Daoy (cell line): Measurements from ENCODE around the gene SYT17. TPM values are rescaled to one million over a fixed set of nuclear protein-coding genes. Genes with fewer than 3 reads are reported as not detected.

Source experiments
- DNase-seq: peaks from one replicate; pipeline ENCODE4 v3.0.0-alpha.2; 2015; ENCODE audit warnings: low read depth
- total RNA-seq: library from RNA; depleted of rRNA; stranded (reverse); fragments of >200 nt; shearing (Covaris generic); gene quantifications from 2 replicates; pipeline ENCODE4 v1.2.3, GENCODE V29; 2014

Gene SYT17
- total RNA-seq, 1 experiment from 2014 or later: 3.8 TPM

DNA sequence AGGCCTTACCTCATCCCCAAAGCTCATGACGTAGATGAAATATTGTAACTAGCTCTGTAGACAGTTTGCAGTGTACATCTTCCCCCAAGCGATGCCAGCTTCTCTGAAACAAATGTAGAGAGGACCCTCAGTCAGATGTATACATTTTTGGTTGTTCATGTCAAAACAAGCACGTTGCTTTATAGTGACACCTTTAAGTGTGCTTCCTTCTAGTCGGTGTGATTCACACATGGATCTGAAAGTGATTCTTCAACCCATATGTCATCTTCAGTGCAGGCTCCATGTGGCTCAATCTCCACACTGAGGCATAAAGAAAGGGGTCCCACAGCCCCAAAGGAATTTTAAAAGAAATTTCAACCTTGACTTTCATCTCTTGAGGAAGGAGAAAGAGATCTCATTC lies 86.6 kb downstream of the SYT17 start:
- no peak for DNase-seq

DNA sequence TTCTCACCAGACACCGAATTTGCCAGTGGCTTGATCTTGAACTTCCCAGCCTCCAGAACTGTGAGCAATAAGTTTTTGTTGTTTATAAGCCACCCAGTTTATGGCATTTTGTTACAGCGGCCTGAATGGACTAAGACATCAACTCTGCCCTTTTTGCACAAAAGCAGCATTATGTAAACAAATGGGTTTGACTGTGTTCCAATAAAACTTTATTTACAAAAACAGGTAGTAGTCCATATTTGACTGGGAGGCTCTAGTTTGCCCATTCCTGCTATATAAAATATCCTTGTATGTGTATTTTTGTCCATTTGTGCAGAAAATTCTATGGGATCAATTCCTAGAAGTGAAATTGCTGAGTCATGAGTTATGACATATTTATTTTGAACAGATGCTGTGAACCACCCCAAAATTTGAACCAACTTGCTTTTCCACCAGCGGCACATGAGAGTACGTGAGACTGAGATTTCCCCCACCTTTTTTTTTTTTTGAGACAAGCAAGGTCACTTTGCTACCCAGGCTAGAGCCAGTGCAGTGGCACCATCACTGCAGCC lies 96.2 kb downstream of the SYT17 start:
- no peak for DNase-seq

DNA sequence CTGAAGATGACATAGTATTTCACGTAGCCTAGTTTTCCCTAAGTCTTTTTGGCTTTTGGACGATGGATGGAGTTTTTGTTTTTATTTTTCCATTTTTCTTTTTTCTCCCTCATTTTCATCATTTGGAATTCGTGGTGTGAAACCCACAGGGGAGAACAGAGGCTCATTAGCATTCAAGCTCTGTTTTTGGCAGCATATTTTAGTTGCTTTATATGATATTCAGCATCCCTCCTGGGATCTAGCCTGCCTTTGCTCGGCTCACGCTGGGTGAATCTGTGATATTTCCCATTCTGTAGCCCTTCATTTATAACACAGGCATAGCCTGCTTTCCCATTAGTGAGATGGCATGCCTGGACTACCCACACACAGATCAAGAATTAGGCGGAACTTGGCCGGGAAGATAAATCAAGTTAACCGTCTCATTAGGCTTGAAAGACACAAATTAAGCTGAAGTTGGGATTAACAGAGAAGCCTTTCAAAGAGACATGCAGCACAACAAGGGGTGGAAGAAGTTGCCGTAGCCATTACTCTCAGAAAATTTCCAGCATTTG lies 97.4 kb downstream of the SYT17 start:
- no peak for DNase-seq

DNA sequence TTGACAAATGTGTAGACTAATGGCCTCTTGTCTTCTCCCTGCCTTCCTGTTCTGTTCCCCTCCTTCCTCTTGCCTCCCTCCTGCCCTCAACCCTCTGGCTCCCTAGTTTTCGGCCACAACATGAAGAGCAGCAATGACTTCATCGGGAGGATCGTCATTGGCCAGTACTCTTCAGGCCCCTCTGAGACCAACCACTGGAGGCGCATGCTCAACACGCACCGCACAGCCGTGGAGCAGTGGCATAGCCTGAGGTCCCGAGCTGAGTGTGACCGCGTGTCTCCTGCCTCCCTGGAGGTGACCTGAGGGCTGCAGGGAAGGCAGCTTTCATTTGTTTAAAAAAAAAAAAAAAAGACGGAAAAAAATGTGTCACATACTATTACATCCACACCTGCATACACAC lies 98.7 kb downstream of the SYT17 start:
- no peak for DNase-seq

DNA sequence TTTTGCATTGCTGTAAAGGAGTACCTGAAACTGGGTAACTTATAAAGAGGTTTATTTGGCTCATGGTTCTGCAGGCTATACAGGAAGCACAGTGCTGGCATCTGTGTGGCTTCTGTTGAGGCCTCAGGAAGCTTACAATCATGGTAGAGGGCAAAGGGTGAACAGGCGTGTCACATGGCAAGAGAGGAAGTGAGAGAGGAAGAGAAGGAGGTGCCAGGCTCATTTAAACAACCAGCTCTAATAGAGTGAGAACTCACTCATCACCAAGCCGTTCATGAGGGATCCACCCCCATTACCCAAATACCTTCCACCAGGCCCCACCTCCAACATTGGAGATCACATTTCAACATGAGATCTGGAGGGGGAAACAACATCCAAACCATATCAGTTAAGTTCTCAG lies 101.1 kb downstream of the SYT17 start:
- DNase-seq: no peak

DNA sequence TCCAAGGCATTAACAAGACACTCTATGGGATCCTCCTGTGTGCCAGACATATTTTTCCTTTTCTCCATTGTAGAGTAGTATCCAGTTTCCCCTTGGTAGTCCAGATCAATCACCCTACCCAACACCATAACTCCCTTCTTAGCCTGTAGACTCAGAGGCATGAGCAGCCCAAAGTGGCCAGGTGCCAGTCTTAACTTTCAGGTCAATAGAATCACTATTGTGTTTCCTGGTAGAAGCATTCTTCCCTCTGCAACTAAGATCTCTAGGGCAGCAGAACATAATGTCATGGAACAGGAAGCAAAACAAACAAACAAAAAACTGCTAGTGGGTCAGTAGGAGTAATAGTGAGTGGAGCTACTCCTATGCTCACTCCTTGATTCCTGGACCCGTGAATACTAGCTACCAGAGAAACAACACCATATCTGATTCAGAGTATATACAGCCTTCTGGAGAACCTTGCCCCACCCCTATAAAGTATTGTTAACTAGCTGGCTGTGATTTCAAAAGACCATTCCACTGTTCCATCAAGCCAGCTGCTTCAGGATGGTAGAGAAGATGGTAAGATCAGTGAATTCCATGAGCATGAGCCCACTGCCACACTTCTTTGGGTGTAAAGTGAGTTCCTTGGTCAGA lies 106.2 kb downstream of the SYT17 start:
- no peak for DNase-seq

DNA sequence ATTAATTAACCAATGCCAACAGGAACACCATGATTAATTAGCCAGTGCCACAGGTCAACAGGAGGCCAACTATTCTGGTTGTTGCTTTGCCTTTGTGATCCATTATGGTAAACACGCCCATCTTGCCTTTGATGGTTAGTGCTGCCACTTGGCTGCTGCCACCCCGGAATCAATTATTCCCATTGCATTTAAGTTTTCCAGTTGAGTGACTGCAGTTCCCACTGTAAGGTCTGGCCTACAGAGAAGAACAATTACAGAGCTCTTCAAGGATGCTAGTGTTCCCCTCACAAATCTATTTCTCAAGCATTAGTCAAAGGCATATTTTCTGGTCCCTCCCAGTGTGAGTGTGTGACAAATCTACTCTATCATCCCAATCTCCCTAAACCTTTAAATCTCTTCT lies 110.4 kb downstream of the SYT17 start:
- DNase-seq: no peak

DNA sequence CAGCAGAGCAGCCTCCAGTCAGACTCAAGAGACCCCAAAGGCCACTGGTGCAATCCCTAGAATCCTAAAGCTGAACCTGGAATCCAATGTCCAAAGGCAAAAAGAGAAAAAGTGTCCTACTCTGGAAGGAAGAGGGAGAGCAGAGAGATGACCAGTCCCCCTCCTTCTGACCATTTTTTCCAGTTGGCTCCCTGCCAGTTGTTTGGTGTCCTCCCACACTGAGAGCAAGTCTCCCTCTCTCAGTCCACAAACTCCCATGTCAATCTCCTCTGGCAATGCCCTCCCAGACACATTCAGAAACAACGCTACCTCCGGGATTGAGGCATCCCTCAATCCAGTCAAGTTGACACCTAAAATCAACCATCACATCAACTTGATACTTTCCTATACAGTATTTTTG lies 113.2 kb downstream of the SYT17 start:
- DNase-seq: no peak

DNA sequence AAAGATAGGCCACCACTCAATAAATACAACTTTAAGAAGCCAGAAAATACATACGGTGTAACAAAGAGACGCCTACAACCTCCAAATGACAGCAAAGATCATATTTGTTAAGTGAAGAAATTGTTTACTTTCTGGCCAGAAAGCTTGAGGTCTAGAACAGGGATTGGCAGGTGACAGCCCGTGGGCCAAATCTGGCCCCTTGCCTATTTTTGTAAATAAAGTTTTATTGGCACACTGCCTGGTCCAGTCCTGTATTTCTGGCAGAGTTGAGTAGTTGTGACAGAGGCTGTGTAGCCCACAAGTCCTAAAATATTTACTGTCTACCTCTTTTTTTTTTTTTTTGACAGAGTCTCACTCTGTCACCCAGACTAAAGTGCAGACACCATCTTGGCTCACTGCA lies 114.1 kb downstream of the SYT17 start:
- no peak for DNase-seq

DNA sequence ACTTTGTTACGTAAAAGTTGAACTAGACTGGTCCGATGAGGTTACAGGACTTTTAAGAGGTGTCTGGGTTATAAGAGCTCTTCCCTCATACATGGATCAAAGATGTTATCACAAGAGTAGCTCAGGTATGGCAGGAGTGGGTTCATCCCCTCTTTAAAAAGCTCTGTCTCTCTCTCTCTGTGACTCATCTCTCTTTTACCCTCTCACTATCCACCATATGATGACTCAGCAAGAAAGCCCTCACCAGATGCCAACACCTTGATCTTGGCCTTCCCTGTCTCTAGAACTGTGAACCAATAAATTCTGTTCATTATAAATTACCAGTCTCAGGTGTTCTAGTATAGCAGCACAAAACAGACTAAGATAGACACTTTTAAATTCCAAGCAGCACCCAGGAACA lies 115.6 kb downstream of the SYT17 start:
- no peak for DNase-seq

DNA sequence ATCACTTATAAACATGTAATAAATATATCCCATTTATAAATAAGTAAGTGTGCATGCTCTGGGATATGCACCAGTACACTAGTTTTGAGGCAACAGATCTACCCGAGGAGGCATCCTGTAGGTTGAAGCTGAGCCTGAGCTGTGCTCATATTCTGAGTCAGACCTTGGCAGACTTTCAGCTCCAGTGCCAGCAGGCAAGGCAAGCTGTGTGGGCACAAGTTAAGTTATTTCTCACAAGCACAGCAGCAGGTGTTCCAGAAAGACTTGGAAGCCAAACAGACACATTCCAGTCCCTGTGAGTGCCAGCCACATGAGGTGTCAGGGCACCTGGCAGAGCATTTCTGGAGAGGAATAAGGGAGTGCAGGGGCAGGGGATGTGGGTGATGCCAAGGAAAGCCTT lies 116.2 kb downstream of the SYT17 start:
- peak; percentile 63 for DNase-seq

DNA sequence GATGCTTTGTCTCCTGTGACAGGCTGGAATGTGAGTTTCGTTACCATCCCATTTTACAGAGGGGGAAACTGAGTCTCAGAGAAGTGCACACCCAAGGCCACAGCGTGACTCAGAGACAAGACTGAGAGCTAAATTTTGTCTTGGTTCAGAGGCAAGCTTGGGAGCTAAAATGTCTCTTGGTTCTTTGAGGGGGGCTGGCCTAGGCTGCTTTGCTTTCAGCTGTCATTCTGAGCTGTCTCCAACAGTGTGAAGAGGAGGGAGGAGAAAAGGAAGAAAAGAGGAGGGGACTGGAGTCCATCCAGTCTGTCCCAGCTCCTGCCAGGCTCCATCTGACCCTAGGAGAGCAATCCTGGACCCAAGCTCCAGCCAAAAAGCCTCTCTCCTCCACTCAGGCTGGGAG lies 117.4 kb downstream of the SYT17 start, which contains the start of gene CLEC19A:
CLEC19A (plus strand) TSS at position 301 of the 400 bp plus-strand sequence. CDS start 121 bp downstream, outside the sequence.
- DNase-seq: no peak

DNA sequence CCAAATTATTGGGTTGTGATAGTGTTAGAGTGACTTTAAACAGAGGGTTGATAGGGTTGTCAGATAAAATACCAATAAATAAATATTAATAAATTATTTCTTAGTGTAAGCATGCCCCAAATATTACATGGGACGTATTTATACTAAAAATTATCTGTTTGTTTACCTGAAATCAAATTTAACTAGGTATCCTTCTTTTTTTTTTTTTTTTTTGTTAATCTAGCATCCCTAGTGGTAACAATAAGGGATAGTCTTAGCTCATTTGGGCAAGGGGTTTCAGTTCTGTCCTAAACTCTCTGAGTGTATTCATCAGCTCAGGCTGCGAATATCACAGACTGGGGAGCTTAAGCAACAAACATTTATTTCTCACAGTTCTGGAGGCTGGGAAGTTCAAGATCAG lies 118.8 kb downstream of the SYT17 start:
- DNase-seq: no peak

DNA sequence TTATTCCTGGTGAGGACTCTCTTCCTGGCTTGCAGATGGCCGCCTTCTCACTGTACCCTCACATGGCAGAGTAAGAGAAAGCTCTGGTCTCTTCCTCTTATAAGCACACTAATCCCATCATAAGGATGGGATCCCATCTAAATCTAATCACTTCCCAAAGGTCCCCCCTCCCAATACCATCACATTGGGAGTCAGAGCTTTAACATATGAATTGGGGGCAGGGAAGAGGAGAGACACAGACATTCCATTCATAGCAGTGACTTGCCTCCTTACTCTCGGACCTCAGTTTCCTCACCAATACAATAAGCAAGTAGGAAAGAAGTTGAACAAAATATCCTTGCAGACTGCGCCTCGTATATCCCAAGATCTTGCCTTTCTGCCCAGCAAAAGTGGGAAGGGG lies 119.2 kb downstream of the SYT17 start:
- no peak for DNase-seq

DNA sequence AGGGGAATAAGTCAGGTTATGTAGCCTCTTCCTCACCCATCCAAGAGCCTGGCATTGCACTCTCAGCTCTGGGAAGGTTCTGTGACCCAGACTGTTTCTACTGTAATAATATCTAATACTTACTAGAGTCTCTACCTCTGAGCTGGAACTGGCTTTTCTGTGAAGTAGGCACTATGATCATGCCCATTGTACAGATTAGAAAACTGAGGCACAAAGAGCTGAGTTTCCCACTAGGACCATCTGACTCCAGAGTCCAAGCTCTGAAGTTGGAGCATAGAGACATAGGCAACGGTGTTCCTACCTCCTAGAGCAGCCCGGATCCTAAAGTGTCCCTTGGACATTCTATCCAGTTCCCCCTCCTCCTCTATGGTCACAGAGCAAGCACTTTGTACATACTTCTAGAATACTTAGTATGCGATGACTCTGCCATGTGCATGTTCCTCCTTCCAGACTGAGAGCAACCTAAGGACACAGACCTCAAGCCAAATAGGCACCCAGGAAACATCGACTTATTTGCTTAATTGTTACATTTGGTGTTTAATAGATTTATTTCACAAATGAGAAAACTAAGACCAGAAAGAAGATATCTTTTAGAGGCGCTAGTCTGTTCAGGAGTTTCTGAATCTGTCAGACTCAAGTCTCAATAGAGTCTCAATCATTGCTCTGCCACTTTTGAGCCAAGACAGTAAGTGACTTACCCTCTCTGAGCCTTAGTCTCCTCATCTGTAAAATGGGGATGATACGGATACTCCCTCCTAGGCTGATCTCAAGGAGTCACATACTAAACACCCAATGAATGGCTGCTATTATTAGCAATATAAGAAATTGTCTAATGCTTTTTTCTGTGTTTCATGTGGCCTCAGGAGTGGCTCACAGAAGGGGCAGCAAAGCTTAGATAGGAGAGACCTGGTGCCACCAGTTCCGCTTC lies 121.1 kb downstream of the SYT17 start:
- DNase-seq: no peak

DNA sequence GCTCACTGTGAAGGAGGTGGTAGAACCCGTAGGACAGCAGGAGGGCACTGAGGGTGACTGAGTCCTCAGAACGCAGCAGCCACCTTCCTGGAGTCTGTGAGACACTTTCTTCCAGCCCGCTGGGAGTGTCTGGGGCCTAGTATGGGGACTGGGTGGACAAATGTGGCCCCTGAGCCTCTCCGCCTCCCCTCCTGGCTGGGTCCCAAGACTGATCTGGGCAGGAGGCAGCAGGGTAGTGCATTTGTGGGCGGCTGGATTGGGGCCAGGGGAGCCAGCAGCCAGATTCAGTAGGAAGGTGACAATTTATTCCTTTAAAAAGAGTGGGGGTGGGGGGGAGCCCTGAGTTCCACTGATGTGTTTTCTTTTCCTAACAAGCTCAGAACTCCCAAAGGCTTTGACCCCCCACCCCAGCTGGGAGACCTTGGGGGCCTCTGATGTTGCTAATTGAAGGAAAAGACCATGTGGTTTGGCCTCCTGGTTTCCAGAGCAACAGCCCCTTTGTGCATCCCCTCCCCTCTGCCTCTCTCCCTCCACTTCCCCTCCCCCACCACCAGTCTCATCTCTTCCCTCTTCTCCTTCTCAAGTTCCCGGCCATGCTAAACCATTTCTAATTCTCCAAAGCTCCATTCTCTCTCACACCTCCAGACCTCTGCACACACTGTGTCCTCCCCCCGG lies 121.9 kb downstream of the SYT17 start:
- DNase-seq: no peak

DNA sequence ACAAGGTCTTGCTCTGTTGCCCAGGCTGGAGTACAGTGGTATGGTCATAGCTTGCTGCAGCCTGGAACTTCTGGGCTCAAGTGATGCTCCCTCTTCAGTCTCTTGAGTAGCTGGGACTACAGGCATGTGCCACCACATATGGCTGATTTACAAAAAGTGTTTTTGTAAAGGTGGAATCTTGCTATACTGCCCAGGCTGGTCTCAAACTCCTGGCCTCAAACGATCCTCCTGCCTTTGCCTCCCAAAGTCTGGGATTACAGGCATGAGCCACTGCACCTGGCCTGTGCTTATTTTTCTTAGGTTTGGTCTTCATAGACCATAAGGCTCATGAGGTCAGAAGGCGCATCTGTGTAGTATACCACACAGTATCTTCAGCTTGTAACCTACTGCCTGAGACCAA lies 122.8 kb downstream of the SYT17 start:
- DNase-seq: no peak

DNA sequence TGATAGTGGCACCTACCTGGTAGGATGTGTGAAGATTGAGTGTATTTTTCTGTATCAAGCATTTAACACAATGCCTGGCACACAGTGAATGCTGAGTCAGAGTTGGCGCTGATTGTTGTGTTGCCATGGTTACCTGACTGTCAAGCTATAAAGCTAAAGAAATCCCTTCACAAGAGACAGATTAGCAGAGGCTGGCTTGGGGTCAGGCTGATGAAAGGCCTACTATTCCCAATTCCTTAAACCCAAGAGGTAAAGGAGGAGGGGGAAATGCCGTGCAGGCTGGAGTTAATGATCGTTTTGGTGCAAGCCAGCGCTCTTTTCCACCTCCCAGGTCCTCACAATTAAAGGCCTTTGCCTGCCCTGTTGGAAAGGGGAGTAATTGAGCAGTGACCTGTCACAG lies 123.4 kb downstream of the SYT17 start:
- DNase-seq: peak; percentile 25

DNA sequence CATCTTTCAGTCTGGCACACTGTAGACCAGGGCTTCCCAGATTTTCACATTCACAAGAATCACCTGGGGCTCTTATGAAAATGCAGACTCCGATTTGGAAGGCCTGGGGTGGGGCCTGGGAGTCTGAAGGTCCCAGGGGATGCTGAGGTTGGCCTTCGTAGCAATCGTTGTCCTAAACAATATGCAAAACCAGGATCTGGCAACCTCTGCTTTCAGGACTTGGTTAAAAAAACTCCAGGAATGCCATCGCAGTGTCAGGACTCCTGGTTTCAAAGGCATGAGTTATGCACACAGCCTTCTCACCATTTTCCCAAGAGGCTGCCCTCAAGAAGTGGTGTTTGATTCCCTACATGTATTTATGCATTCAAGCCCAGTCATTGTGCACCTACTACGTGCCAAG lies 124.1 kb downstream of the SYT17 start:
- DNase-seq: no peak

DNA sequence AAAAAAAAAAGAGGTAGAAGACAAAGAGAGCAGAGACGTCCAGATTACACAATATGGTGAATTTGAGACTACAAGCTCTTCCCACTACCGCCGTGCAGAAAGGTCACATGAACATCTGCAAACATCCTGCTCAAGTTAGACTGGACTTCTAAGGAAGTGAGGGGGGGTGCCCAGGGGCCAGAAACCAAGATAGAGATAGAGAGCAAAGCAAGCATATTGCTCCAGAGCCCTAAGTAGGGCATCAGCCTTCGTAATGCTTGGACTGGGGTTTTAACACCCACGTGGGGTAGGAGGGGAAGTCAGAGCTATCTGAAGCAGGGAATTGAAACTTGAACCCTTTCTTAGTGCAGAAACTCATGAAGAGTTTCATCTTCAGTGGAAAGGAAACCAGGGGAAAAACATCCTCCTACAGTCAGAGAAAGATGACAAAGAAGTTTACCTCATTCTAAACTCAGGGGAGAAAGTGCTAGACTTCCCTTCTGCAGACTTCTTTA lies 126.2 kb downstream of the SYT17 start:
- DNase-seq: peak; percentile 13

DNA sequence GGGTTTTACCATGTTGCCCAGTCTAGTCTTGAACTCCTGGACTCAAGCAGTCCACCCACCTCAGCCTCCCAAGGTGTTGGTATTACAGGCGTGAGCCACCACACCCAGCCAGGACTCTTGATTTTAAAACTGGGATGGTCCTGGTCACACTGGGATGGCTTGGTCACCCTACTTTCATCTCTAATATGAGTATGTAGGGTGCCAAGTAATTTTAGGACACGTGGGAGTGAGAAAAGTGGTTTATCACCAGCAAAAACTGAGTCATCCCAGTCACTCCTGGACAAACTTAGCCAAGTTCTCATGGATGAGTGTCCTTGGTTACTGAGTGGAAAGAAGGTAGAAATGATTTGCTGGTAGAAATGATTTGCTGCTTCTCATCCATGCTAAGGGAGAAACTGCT lies 127.4 kb downstream of the SYT17 start:
- DNase-seq: no peak

DNA sequence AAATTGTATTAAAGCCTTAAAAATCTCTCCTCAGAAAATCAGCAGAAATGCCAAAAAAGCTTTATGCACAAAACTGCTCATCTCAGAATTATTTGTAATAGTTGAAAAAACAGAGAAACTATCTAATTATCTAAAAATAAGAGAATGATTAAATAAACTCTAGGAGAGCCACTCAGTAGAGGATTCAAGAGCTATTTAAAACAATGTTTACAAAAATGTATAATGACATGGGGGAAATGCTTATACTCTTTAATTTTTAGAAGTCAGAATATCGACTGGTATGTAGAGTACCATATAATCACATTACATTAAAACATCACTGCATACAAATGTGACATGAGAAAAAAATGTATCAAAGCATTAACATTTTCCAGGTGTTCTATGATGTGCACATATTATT lies 129.4 kb downstream of the SYT17 start:
- no peak for DNase-seq
